Measurements from ENCODE around the gene JAML. TPM values are rescaled to one million over a fixed set of nuclear protein-coding genes. Genes with fewer than 3 reads are reported as not detected.

The JAML gene
- total and polyA plus RNA-seq, 2 of the 13 experiments (the other 11 are each of a cell fraction or from before 2014, with no cell fraction given) = 2.0 to 3.3 TPM

- DNase-seq (ENCODE audit: low spot score) = peak; percentile 94
- 33% methylated on average over 7 of the region's 7 CpGs for WGBS (ENCODE audit: low lambda C conversion rate)
- no TSS peak for BruUV-seq (replicated peaks)
- CTCF ChIA-PET (ENCODE audit: low intra/inter-chr PET ratio, low total read pairs) = no interaction called here
- ATAC-seq = peak; percentile 95
- Histone ChIP-seq H3K36me3 (replicated peaks in 1 of 2; ENCODE audit: control insufficient read depth in 1 of 2, insufficient read depth in 2 of 2, low read length in 2 of 2) (no peaks in the 10 kb centered on the region), H3K9me3 (ENCODE audit: low read length) (no peaks in the 10 kb centered on the region), H3K9ac (ENCODE audit: insufficient read depth, low read depth, low read length) (peak overlapping the region; percentile 63), H2AFZ (ENCODE audit: low read length) (no peak overlapping the region), H3K4me2 (ENCODE audit: low read depth, low read length) (peak overlapping the region; percentile 61), H3K27ac (ENCODE audit: extremely low read length, insufficient read depth, low read length) (peak overlapping the region; percentile 92), H3K79me2 (ENCODE audit: insufficient read depth, low read length) (no peaks in the 10 kb centered on the region), H3K4me1 (ENCODE audit: insufficient read depth, low read length) (peaks cover 90% of the 10 kb centered on the region), H4K20me1 (ENCODE audit: insufficient read depth, low read length) (no peaks in the 10 kb centered on the region), H3K4me3 (replicated peaks in 1 of 3; ENCODE audit: insufficient read depth in 1 of 3, low read depth in 2 of 3, low read length in 3 of 3) (peak overlapping the region in 1 of 3 experiments; percentile 39; a peak in 1 of 6 replicates), H3K27me3 (ENCODE audit: control insufficient read depth in 1 of 2, insufficient read depth in 2 of 2, low read length in 2 of 2) (no peaks in the 10 kb centered on the region)
- in situ Hi-C loops (cut with HindIII; ENCODE audit: extremely low pct_ligation_motif_present, low pct_unique_long_range_greater_than_20kb) = no loop called here
- intact Hi-C loops (cut with micrococcal nuclease; ENCODE audit: unreplicated experiment) = loop anchor here (1.0 kb wide), 1 partner anchor 9 kb away; no protein-coding TSS in a partner anchor
- FAIRE-seq = peak; percentile 100
- POLR2A ChIA-PET = interaction anchor here (1.0 to 2.4 kb wide), 4 partner anchors 10 to 189 kb away, joined by 3 to 49 read pairs (median 10); partner anchors contain the start of genes MPZL2 and MPZL3
- no peak for TF ChIP-seq BATF2 (CRISPR knock-in tag; IDR thresholded peaks at IDR 0.05)
- TF ChIP-seq, protein P1, sequence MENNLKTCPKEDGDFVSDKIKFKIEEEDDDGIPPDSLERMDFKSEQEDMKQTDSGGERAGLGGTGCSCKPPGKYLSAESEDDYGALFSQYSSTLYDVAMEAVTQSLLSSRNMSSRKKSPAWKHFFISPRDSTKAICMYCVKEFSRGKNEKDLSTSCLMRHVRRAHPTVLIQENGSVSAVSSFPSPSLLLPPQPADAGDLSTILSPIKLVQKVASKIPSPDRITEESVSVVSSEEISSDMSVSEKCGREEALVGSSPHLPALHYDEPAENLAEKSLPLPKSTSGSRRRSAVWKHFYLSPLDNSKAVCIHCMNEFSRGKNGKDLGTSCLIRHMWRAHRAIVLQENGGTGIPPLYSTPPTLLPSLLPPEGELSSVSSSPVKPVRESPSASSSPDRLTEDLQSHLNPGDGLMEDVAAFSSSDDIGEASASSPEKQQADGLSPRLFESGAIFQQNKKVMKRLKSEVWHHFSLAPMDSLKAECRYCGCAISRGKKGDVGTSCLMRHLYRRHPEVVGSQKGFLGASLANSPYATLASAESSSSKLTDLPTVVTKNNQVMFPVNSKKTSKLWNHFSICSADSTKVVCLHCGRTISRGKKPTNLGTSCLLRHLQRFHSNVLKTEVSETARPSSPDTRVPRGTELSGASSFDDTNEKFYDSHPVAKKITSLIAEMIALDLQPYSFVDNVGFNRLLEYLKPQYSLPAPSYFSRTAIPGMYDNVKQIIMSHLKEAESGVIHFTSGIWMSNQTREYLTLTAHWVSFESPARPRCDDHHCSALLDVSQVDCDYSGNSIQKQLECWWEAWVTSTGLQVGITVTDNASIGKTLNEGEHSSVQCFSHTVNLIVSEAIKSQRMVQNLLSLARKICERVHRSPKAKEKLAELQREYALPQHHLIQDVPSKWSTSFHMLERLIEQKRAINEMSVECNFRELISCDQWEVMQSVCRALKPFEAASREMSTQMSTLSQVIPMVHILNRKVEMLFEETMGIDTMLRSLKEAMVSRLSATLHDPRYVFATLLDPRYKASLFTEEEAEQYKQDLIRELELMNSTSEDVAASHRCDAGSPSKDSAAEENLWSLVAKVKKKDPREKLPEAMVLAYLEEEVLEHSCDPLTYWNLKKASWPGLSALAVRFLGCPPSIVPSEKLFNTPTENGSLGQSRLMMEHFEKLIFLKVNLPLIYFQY (CRISPR knock-in tag; IDR thresholded peaks at IDR 0.05; ENCODE audit: borderline replicate concordance) = peak; percentile 82; the same call in 1 of the 2 replicates
- no peak for TF ChIP-seq ZFP82 (CRISPR knock-in tag; IDR thresholded peaks at IDR 0.05; ENCODE audit: borderline replicate concordance)
- peak; percentile 91 for TF ChIP-seq RXRA (CRISPR knock-in tag; IDR thresholded peaks at IDR 0.05)
- TF ChIP-seq TAF15 (IDR thresholded peaks at IDR 0.05; ENCODE audit: low read depth, low read length, poor library complexity, severe bottlenecking) = no peak
- peak; percentile 78 for TF ChIP-seq SOX5 (CRISPR knock-in tag; IDR thresholded peaks at IDR 0.05; ENCODE audit: borderline replicate concordance)
- peak; percentile 75 for TF ChIP-seq ZNF263 (CRISPR knock-in tag; IDR thresholded peaks at IDR 0.05)
- TF ChIP-seq HDAC6 (IDR thresholded peaks at IDR 0.05; ENCODE audit: low read depth, low read length) = no peak
- TF ChIP-seq HES4 (CRISPR knock-in tag; IDR thresholded peaks at IDR 0.05; ENCODE audit: borderline replicate concordance) = no peak
- peak; percentile 72; the same call in 1 of the 2 replicates for TF ChIP-seq PITX1 (CRISPR knock-in tag; IDR thresholded peaks at IDR 0.05)
- TF ChIP-seq ZFX (CRISPR knock-in tag; IDR thresholded peaks at IDR 0.05; ENCODE audit: low read depth) = peak; percentile 81
- TF ChIP-seq HNF1B (CRISPR knock-in tag; IDR thresholded peaks at IDR 0.05) = peak; percentile 99
Observed at GRCh38 chr11:118202599-118203422, 22.0 kb downstream of the JAML start.
